Trophoblast cell (in vitro differentiated cells and primary cell): ENCODE measurements around the gene GLUL.

Experiments used
- DNase-seq, 2 donors: peaks; one replicate each; pipeline ENCODE4 v3.0.0-alpha.2; 2016
- H2AFZ ChIP-seq: 2 replicates; pipeline ENCODE4 v1.6.1; 2013; ENCODE audit warnings: low read length, moderate library complexity, mild to moderate bottlenecking; ENCODE audit not compliant: insufficient read depth, poor library complexity
- H2AK5ac ChIP-seq: 2 replicates; pipeline ENCODE4 v1.6.1; 2013; ENCODE audit warnings: mild to moderate bottlenecking, low read length
- H2BK120ac ChIP-seq: 2 replicates; pipeline ENCODE4 v1.6.1; 2013; ENCODE audit warnings: low read length, mild to moderate bottlenecking, moderate library complexity; ENCODE audit not compliant: insufficient read depth, poor library complexity
- H2BK12ac ChIP-seq: 2 replicates; pipeline ENCODE4 v1.6.1; 2013; ENCODE audit warnings: mild to moderate bottlenecking, low read length, moderate library complexity
- H2BK5ac ChIP-seq: 2 replicates; pipeline ENCODE4 v1.6.1; 2013; ENCODE audit warnings: low read length, low read depth, moderate library complexity, mild to moderate bottlenecking; ENCODE audit not compliant: poor library complexity
- H3K14ac ChIP-seq: 2 replicates; pipeline ENCODE4 v1.6.1; 2013; ENCODE audit warnings: mild to moderate bottlenecking, low read length
- H3K18ac ChIP-seq: 2 replicates; pipeline ENCODE4 v1.6.1; 2013; ENCODE audit warnings: mild to moderate bottlenecking, low read length
- H3K23ac ChIP-seq: 2 replicates; pipeline ENCODE4 v1.6.1; 2013; ENCODE audit warnings: low read length
- H3K27ac ChIP-seq: 2 replicates; pipeline ENCODE4 v1.5.1; 2013; ENCODE audit warnings: low read depth, mild to moderate bottlenecking, inconsistent platforms, low read length, moderate library complexity
- H3K27me3 ChIP-seq: 2 replicates; pipeline ENCODE4 v1.6.1; 2013; ENCODE audit warnings: inconsistent platforms, mild to moderate bottlenecking, low read length, moderate library complexity; ENCODE audit not compliant: insufficient read depth
- H3K36me3 ChIP-seq, 2 experiments: 1 replicate in 1 of 2; 2 replicates in 1 of 2; pipeline ENCODE4 v1.6.1; 2013; ENCODE audit warnings: low read length in 2 of 2, mild to moderate bottlenecking in 2 of 2, moderate library complexity in 1 of 2; ENCODE audit not compliant: insufficient read depth in 2 of 2, control insufficient read depth in 1 of 2
- H3K4ac ChIP-seq: 2 replicates; pipeline ENCODE4 v1.6.1; 2013; ENCODE audit warnings: low read depth, mild to moderate bottlenecking, low read length, moderate library complexity
- H3K4me1 ChIP-seq, 2 experiments: 1 replicate in 1 of 2; 2 replicates in 1 of 2; pipeline ENCODE4 v1.6.1; 2013; ENCODE audit warnings: low read length in 2 of 2, mild to moderate bottlenecking in 2 of 2, moderate library complexity in 1 of 2; ENCODE audit not compliant: insufficient read depth in 2 of 2, control insufficient read depth in 1 of 2
- H3K4me2 ChIP-seq: 2 replicates; pipeline ENCODE4 v1.6.1; 2013; ENCODE audit warnings: inconsistent platforms, mild to moderate bottlenecking, low read length, moderate library complexity
- H3K4me3 ChIP-seq: 2 replicates; pipeline ENCODE4 v1.5.1; 2013; ENCODE audit warnings: mild to moderate bottlenecking, low read depth, low read length, inconsistent platforms
- H3K79me1 ChIP-seq: one replicate; pipeline ENCODE4 v1.6.1; 2013; ENCODE audit warnings: low read length
- H3K79me2 ChIP-seq: 2 replicates; pipeline ENCODE4 v1.6.1; 2013; ENCODE audit warnings: low read length, mild to moderate bottlenecking; ENCODE audit not compliant: control insufficient read depth, insufficient read depth, poor library complexity
- H3K9ac ChIP-seq: 2 replicates; pipeline ENCODE4 v1.6.1; 2013; ENCODE audit warnings: mild to moderate bottlenecking, low read length
- H3K9me3 ChIP-seq: 2 replicates; pipeline ENCODE4 v1.6.1; 2013; ENCODE audit warnings: low read depth, mild to moderate bottlenecking, control low read depth, inconsistent platforms, low read length; ENCODE audit not compliant: insufficient read depth
- H4K12ac ChIP-seq: 2 replicates; pipeline ENCODE4 v1.6.1; 2013; ENCODE audit warnings: low read depth, mild to moderate bottlenecking, low read length, moderate library complexity
- H4K8ac ChIP-seq: 2 replicates; pipeline ENCODE4 v1.6.1; 2013; ENCODE audit warnings: low read depth, mild to moderate bottlenecking, low read length, moderate library complexity
- H4K91ac ChIP-seq: one replicate; pipeline ENCODE4 v1.6.1; 2013; ENCODE audit warnings: low read depth, mild to moderate bottlenecking, low read length, moderate library complexity
- WGBS: extraction: QIAGEN DNeasy Blood & Tissue Kit; methylation state at CpG from one replicate; pipeline ENCODE4 v1.1.7; 2013; ENCODE audit warnings: missing lambda C conversion rate; ENCODE audit not compliant: insufficient read length, insufficient coverage; ENCODE audit errors: extremely low coverage; 5-methylcytosine and 5-hydroxymethylcytosine counted together

Gene GLUL

GRCh38 chr1:182355723-182356098 lies 35.9 kb downstream of the GLUL start:
- no CpG with 5 or more reads among the region's 2 CpGs for WGBS
- Histone ChIP-seq H3K27ac (no peak overlapping the region), H3K18ac (no peak overlapping the region), H3K79me1 (no peaks in the 10 kb centered on the region), H3K27me3 (no peaks in the 10 kb centered on the region), H2AFZ (no peak overlapping the region), H3K9ac (no peak overlapping the region), H3K4me1 (no peaks in the 10 kb centered on the region), H3K4me3 (no peak overlapping the region), H2BK5ac (no peak overlapping the region), H4K91ac (no peak overlapping the region), H3K23ac (no peak overlapping the region), H3K4ac (no peak overlapping the region), H4K8ac (no peak overlapping the region), H2AK5ac (no peak overlapping the region), H2BK12ac (no peak overlapping the region), H3K4me2 (no peak overlapping the region), H3K14ac (no peak overlapping the region), H2BK120ac (no peak overlapping the region), H3K9me3 (no peaks in the 10 kb centered on the region), H3K79me2 (no peaks in the 10 kb centered on the region), H4K12ac (no peak overlapping the region), H3K36me3 (no peaks in the 10 kb centered on the region)
- no peak for DNase-seq

GRCh38 chr1:182351790-182352364 lies 39.7 kb downstream of the GLUL start:
- H3K9ac ChIP-seq = no peak overlapping the region
- H3K27ac ChIP-seq = no peak overlapping the region
- no peaks in the 10 kb centered on the region for H3K4me1 ChIP-seq
- no peak overlapping the region for H2BK120ac ChIP-seq
- H3K9me3 ChIP-seq = no peaks in the 10 kb centered on the region
- no peaks in the 10 kb centered on the region for H3K27me3 ChIP-seq
- H3K14ac ChIP-seq = no peak overlapping the region
- WGBS = no CpG with 5 or more reads among the region's 1 CpG
- H3K4me2 ChIP-seq = no peak overlapping the region
- H2BK5ac ChIP-seq = no peak overlapping the region
- H2AK5ac ChIP-seq = no peak overlapping the region
- H3K79me1 ChIP-seq = no peaks in the 10 kb centered on the region
- no peak overlapping the region for H4K12ac ChIP-seq
- no peak overlapping the region for H3K23ac ChIP-seq
- no peaks in the 10 kb centered on the region for H3K36me3 ChIP-seq
- no peak overlapping the region for H2AFZ ChIP-seq
- H4K91ac ChIP-seq = no peak overlapping the region
- no peak overlapping the region for H2BK12ac ChIP-seq
- H3K4me3 ChIP-seq = no peak overlapping the region
- H3K18ac ChIP-seq = no peak overlapping the region
- DNase-seq = no peak
- H3K4ac ChIP-seq = no peak overlapping the region
- H3K79me2 ChIP-seq = no peaks in the 10 kb centered on the region
- no peak overlapping the region for H4K8ac ChIP-seq

- H3K18ac ChIP-seq = no peak overlapping the region
- no peak overlapping the region for H4K12ac ChIP-seq
- no peak overlapping the region for H3K4me3 ChIP-seq
- no CpG with 5 or more reads among the region's 2 CpGs for WGBS
- H3K27ac ChIP-seq = no peak overlapping the region
- H3K14ac ChIP-seq = no peak overlapping the region
- H3K79me2 ChIP-seq = no peaks in the 10 kb centered on the region
- H3K23ac ChIP-seq = no peak overlapping the region
- H3K36me3 ChIP-seq = no peaks in the 10 kb centered on the region
- H4K91ac ChIP-seq = no peak overlapping the region
- no peak overlapping the region for H3K4ac ChIP-seq
- H2BK12ac ChIP-seq = no peak overlapping the region
- H3K9ac ChIP-seq = no peak overlapping the region
- H3K4me2 ChIP-seq = no peak overlapping the region
- H3K4me1 ChIP-seq = no peaks in the 10 kb centered on the region
- H3K79me1 ChIP-seq = no peaks in the 10 kb centered on the region
- no peak overlapping the region for H2BK5ac ChIP-seq
- H3K9me3 ChIP-seq = no peaks in the 10 kb centered on the region
- no peak overlapping the region for H2AK5ac ChIP-seq
- no peak overlapping the region for H4K8ac ChIP-seq
- DNase-seq = no peak
- H3K27me3 ChIP-seq = no peaks in the 10 kb centered on the region
- no peak overlapping the region for H2BK120ac ChIP-seq
- H2AFZ ChIP-seq = no peak overlapping the region
Measured at GRCh38 chr1:182350839-182351238, 40.8 kb downstream of the GLUL start.

GRCh38 chr1:182348961-182349747 lies 42.4 kb downstream of the GLUL start:
- H3K9me3 ChIP-seq = no peaks in the 10 kb centered on the region
- no peaks in the 10 kb centered on the region for H3K79me2 ChIP-seq
- no peak overlapping the region for H3K18ac ChIP-seq
- no peak overlapping the region for H3K4me2 ChIP-seq
- no peak overlapping the region for H2BK12ac ChIP-seq
- H2BK5ac ChIP-seq = no peak overlapping the region
- H3K27ac ChIP-seq = no peak overlapping the region
- WGBS = no CpG with 5 or more reads among the region's 6 CpGs
- H2BK120ac ChIP-seq = no peak overlapping the region
- no peak overlapping the region for H3K14ac ChIP-seq
- no peak overlapping the region for H4K12ac ChIP-seq
- H3K27me3 ChIP-seq = no peaks in the 10 kb centered on the region
- H3K9ac ChIP-seq = no peak overlapping the region
- H3K79me1 ChIP-seq = no peaks in the 10 kb centered on the region
- no peak for DNase-seq
- H4K8ac ChIP-seq = no peak overlapping the region
- no peak overlapping the region for H3K23ac ChIP-seq
- H3K4ac ChIP-seq = no peak overlapping the region
- H3K4me3 ChIP-seq = no peak overlapping the region
- no peak overlapping the region for H4K91ac ChIP-seq
- H2AFZ ChIP-seq = no peak overlapping the region
- no peaks in the 10 kb centered on the region for H3K4me1 ChIP-seq
- H2AK5ac ChIP-seq = no peak overlapping the region
- H3K36me3 ChIP-seq = no peaks in the 10 kb centered on the region
